Neural cell (in vitro differentiated cells): Measurements from ENCODE around the gene XYLT2. TPM values are rescaled to one million over a fixed set of nuclear protein-coding genes. Genes with fewer than 3 reads are reported as not detected.
A peak's percentile ranks its signal among the peaks of the same experiment; 100 is the strongest.

Experiments
- H2AFZ ChIP-seq: fragments of 200-600, 300-800 bp; sonication (generic), shearing (Covaris generic); 2 replicates; pipeline ENCODE4 v1.6.0; 2014; ENCODE audit warnings: low read depth, mild to moderate bottlenecking, antibody characterized with exemption, low read length, moderate library complexity
- H3F3A ChIP-seq: fragments of 200-600 bp; shearing (Covaris generic); 2 replicates; pipeline ENCODE4 v1.6.1; 2016; ENCODE audit warnings: mild to moderate bottlenecking, moderate library complexity, mixed read lengths, antibody characterized with exemption, low read length; ENCODE audit not compliant: insufficient read depth, poor library complexity, severe bottlenecking
- H3K27ac ChIP-seq: fragments of 200-600, 300-800 bp; sonication (generic), shearing (Covaris generic); 2 replicates; pipeline ENCODE4 v1.5.1; 2014; ENCODE audit warnings: mild to moderate bottlenecking, low read length, moderate library complexity
- H3K27me3 ChIP-seq: fragments of 300-800, 200-600 bp; sonication (generic), shearing (Covaris generic); 2 replicates; pipeline ENCODE4 v1.6.0; 2014; ENCODE audit warnings: mild to moderate bottlenecking, low read depth, low read length, moderate library complexity; ENCODE audit not compliant: insufficient read depth
- H3K36me3 ChIP-seq: fragments of 300-800, 200-600 bp; sonication (generic), shearing (Covaris generic); 2 replicates; pipeline ENCODE4 v1.5.1; 2014; ENCODE audit warnings: mild to moderate bottlenecking, antibody characterized with exemption, low read length, moderate library complexity; ENCODE audit not compliant: insufficient read depth
- H3K4me2 ChIP-seq: fragments of 300-800, 200-600 bp; sonication (generic), shearing (Covaris generic); 2 replicates; pipeline ENCODE4 v1.6.0; 2014; ENCODE audit warnings: mild to moderate bottlenecking, low read length
- H3K4me3 ChIP-seq: fragments of 300-800, 200-600 bp; sonication (generic), shearing (Covaris generic); 2 replicates; pipeline ENCODE4 v1.5.1; 2014; ENCODE audit warnings: mild to moderate bottlenecking, low read length, moderate library complexity
- H3K79me2 ChIP-seq: fragments of 200-600 bp; shearing (Covaris generic); replicated peaks from 2 replicates; pipeline ENCODE4 v1.6.0; 2014; ENCODE audit warnings: mild to moderate bottlenecking, low read length, moderate library complexity; ENCODE audit not compliant: insufficient read depth
- H3K9ac ChIP-seq: fragments of 300-800, 200-600 bp; sonication (generic), shearing (Covaris generic); 2 replicates; pipeline ENCODE4 v1.6.1; 2016; ENCODE audit warnings: mild to moderate bottlenecking, low read length, mixed read lengths
- H3K9me2 ChIP-seq: fragments of 200-600 bp; shearing (Covaris generic); 2 replicates; pipeline ENCODE4 v1.6.1; 2016; ENCODE audit warnings: mild to moderate bottlenecking, low read length, mixed read lengths; ENCODE audit not compliant: insufficient read depth
- H3K9me3 ChIP-seq: fragments of 200-600, 300-800 bp; sonication (generic), shearing (Covaris generic); 2 replicates; pipeline ENCODE4 v1.6.1; 2016; ENCODE audit warnings: mild to moderate bottlenecking, mixed run types, low read length, moderate library complexity, mixed read lengths
- H4K20me1 ChIP-seq: fragments of 200-600 bp; shearing (Covaris generic); 2 replicates; pipeline ENCODE4 v1.6.1; 2016; ENCODE audit warnings: mild to moderate bottlenecking, mixed run types; ENCODE audit not compliant: insufficient read depth
- EP300 ChIP-seq: fragments of 450-650 bp; conservative IDR thresholded peaks from 2 replicates; pipeline ENCODE4 v1.6.1; 2014; ENCODE audit warnings: antibody characterized with exemption, mild to moderate bottlenecking, moderate library complexity; ENCODE audit not compliant: poor library complexity, severe bottlenecking
- EZH2 ChIP-seq: fragments of 200-600, 300-800 bp; shearing (Covaris generic), sonication (generic); IDR thresholded peaks from 2 replicates; pipeline ENCODE4 v1.6.1; 2014; ENCODE audit warnings: antibody characterized with exemption, low read length, borderline replicate concordance, mild to moderate bottlenecking; ENCODE audit not compliant: insufficient read depth, poor library complexity, severe bottlenecking
- MXI1 ChIP-seq: fragments of 450-650 bp; conservative IDR thresholded peaks from 2 replicates; pipeline ENCODE4 v1.6.1; 2014; ENCODE audit warnings: antibody characterized with exemption, mild to moderate bottlenecking; ENCODE audit not compliant: poor library complexity, severe bottlenecking
- POLR2AphosphoS5 ChIP-seq: IDR thresholded peaks from 2 replicates; pipeline ENCODE4 v1.6.1; 2012
- RAD21 ChIP-seq: fragments of 450-650 bp; conservative IDR thresholded peaks from 2 replicates; pipeline ENCODE4 v1.6.1; 2014; ENCODE audit warnings: antibody characterized with exemption, mild to moderate bottlenecking, moderate library complexity
- SMC3 ChIP-seq: fragments of 450-650 bp; conservative IDR thresholded peaks from 2 replicates; pipeline ENCODE4 v1.6.1; 2014; ENCODE audit warnings: antibody characterized with exemption, mild to moderate bottlenecking, moderate library complexity; ENCODE audit not compliant: poor library complexity
- TAF1 ChIP-seq: IDR thresholded peaks from 2 replicates; pipeline ENCODE4 v1.6.1; 2012; ENCODE audit warnings: low read depth
- polyA plus RNA-seq: library from polyadenylated mRNA; depleted of rRNA; stranded (reverse); fragments of >200 nt; gene quantifications from 2 replicates; pipeline ENCODE4 v1.2.3, GENCODE V29; 2014
- TF ChIP-seq, protein P1 (sequence below): IDR thresholded peaks from 2 replicates; pipeline ENCODE4 v1.6.1; 2012; ENCODE audit warnings: borderline replicate concordance
- TF ChIP-seq, protein P2 (sequence below): fragments of 450-650 bp; IDR thresholded peaks from 2 replicates; pipeline ENCODE4 v1.5.1; 2014; ENCODE audit warnings: antibody characterized with exemption, mild to moderate bottlenecking, moderate library complexity; ENCODE audit not compliant: poor library complexity, severe bottlenecking

The XYLT2 gene
- polyA plus RNA-seq, 1 donor from 2014 or later, result 6.9 TPM

DNA sequence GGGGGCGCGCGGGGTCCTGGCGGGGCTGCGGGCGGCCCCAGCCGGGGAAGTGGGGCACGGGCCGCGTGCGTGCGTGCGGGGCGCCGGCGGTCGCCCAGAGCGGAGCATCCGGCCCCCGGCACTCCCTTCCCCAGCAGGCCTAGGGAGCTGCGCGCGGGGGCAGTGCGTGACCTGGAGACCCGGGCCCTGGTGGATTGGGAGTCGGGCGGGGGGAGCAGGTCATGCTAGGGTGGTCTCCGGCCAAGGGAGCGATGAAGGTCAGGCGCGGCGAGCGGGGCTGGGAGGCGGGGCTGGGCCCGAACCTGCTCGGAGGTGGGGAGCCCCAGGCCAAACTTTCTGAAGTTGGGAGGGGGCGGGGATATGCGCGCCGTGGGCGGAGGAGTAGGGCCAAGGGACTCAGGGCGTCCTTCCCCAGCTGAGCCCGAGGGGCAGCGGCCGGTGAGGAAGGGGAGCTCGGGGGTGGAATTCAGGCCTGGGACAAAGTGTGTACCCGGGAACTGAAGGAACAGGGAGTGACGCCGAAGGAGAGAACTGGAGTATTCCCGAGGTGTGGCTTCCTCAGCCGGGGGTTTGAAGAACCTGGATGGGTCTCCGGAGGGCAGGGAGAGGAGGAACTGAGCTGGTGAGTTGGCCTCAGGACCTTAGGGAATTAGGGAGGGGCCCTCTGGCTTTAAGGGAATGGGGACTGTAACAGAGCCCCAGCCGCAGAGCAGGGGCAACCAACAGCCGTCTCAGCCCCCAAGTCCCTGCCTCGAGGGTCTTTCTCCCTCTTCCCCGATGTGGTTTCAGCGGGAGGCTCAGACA is 589 bp downstream of the XYLT2 start:
- H3K36me3 ChIP-seq, result no peaks in the 10 kb centered on the region
- no peaks in the 10 kb centered on the region for H3F3A ChIP-seq
- peak overlapping the region; percentile 71 for H3K9ac ChIP-seq
- peak overlapping the region; percentile 21 for H2AFZ ChIP-seq
- no peak for TF ChIP-seq RAD21
- no peak for TF ChIP-seq SMC3
- TF ChIP-seq POLR2AphosphoS5, result no peak
- no peak for TF ChIP-seq EZH2
- no peak for TF ChIP-seq MXI1
- no peak for TF ChIP-seq EP300
- TF ChIP-seq TAF1, result no peak
- TF ChIP-seq, protein P1, sequence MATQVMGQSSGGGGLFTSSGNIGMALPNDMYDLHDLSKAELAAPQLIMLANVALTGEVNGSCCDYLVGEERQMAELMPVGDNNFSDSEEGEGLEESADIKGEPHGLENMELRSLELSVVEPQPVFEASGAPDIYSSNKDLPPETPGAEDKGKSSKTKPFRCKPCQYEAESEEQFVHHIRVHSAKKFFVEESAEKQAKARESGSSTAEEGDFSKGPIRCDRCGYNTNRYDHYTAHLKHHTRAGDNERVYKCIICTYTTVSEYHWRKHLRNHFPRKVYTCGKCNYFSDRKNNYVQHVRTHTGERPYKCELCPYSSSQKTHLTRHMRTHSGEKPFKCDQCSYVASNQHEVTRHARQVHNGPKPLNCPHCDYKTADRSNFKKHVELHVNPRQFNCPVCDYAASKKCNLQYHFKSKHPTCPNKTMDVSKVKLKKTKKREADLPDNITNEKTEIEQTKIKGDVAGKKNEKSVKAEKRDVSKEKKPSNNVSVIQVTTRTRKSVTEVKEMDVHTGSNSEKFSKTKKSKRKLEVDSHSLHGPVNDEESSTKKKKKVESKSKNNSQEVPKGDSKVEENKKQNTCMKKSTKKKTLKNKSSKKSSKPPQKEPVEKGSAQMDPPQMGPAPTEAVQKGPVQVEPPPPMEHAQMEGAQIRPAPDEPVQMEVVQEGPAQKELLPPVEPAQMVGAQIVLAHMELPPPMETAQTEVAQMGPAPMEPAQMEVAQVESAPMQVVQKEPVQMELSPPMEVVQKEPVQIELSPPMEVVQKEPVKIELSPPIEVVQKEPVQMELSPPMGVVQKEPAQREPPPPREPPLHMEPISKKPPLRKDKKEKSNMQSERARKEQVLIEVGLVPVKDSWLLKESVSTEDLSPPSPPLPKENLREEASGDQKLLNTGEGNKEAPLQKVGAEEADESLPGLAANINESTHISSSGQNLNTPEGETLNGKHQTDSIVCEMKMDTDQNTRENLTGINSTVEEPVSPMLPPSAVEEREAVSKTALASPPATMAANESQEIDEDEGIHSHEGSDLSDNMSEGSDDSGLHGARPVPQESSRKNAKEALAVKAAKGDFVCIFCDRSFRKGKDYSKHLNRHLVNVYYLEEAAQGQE, result no peak
- TF ChIP-seq, protein P2, sequence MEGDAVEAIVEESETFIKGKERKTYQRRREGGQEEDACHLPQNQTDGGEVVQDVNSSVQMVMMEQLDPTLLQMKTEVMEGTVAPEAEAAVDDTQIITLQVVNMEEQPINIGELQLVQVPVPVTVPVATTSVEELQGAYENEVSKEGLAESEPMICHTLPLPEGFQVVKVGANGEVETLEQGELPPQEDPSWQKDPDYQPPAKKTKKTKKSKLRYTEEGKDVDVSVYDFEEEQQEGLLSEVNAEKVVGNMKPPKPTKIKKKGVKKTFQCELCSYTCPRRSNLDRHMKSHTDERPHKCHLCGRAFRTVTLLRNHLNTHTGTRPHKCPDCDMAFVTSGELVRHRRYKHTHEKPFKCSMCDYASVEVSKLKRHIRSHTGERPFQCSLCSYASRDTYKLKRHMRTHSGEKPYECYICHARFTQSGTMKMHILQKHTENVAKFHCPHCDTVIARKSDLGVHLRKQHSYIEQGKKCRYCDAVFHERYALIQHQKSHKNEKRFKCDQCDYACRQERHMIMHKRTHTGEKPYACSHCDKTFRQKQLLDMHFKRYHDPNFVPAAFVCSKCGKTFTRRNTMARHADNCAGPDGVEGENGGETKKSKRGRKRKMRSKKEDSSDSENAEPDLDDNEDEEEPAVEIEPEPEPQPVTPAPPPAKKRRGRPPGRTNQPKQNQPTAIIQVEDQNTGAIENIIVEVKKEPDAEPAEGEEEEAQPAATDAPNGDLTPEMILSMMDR, result no peak
- H4K20me1 ChIP-seq, result no peaks in the 10 kb centered on the region
- H3K4me3 ChIP-seq, result peak overlapping the region; percentile 89
- H3K27ac ChIP-seq, result no peak overlapping the region
- no peaks in the 10 kb centered on the region for H3K9me3 ChIP-seq
- H3K27me3 ChIP-seq, result no peaks in the 10 kb centered on the region
- no peaks in the 10 kb centered on the region for H3K79me2 ChIP-seq
- H3K9me2 ChIP-seq, result no peaks in the 10 kb centered on the region
- peak overlapping the region; percentile 70 for H3K4me2 ChIP-seq

DNA sequence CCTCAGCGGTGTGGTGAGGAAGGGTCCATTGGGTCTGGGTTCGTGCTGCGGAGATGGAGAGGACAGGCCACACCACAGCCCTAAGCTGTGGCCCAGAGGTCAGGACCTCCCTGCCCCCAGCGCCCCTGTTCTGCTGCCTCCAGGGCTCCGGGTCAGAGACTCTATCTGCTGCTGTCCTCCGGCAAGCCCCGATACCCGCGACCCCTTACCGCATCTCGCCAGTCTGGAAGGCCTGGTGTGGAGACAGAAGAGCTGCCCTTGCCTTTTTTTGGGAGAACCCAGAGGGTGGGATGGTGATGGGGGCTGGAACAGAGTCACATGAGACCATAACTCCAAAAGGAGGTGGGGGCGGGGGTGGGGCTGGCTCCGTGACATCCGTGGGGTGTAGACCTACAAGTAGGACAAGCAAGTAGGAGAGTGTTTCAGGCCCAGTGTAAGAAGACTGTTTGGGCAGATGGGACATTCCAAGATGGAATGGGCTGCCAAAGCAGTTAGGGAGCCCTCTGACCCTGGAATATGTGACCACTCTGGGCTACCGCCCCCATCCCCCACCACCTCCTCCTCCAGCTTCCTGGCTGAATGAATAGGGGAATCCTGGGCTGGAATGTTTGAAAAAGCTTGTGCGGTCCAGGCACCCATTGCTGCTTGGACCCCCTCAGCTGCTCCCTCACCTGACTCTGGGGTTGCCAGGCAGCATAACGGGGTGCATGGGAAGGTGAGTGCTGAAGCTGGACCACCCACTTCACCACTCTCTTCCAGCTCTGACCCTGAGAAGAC is 1.4 kb downstream of the XYLT2 start:
- H4K20me1 ChIP-seq, result no peaks in the 10 kb centered on the region
- H3K36me3 ChIP-seq, result no peaks in the 10 kb centered on the region
- peak overlapping the region; percentile 89 for H3K4me3 ChIP-seq
- no peak overlapping the region for H2AFZ ChIP-seq
- H3K79me2 ChIP-seq, result no peaks in the 10 kb centered on the region
- H3K27ac ChIP-seq, result no peak overlapping the region
- no peaks in the 10 kb centered on the region for H3K9me2 ChIP-seq
- no peaks in the 10 kb centered on the region for H3F3A ChIP-seq
- no peaks in the 10 kb centered on the region for H3K9me3 ChIP-seq
- no peaks in the 10 kb centered on the region for H3K27me3 ChIP-seq
- TF ChIP-seq, protein P2, result no peak
- TF ChIP-seq, protein P1, result no peak
- TF ChIP-seq EZH2 (no peak), RAD21 (no peak), TAF1 (no peak), SMC3 (no peak), POLR2AphosphoS5 (no peak)
- H3K9ac ChIP-seq, result peak overlapping the region; percentile 71
- peak overlapping the region; percentile 70 for H3K4me2 ChIP-seq
